ENCODE data around the gene MRPL43. TPM values are rescaled to one million over a fixed set of nuclear protein-coding genes. Genes with fewer than 3 reads are reported as not detected.
A peak's percentile ranks its signal among the peaks of the same experiment; 100 is the strongest.

Gene MRPL43
- total RNA-seq, 1 experiment from 2014 or later = 57.7 TPM

GRCh38 chr10:101003639-101004206, 16.4 kb upstream of the MRPL43 start:
- DNase-seq (ENCODE audit: low read depth) = no peak

- DNase-seq (ENCODE audit: low read depth) = no peak
Observed at GRCh38 chr10:101002456-101002855, 15.2 kb upstream of the MRPL43 start.

- DNase-seq (ENCODE audit: low read depth) = no peak
Observed at GRCh38 chr10:101001659-101002035, 14.3 kb upstream of the MRPL43 start.

- peak; percentile 61 for DNase-seq (ENCODE audit: low read depth)
Observed at GRCh38 chr10:101000915-101001658, 13.8 kb upstream of the MRPL43 start.

GRCh38 chr10:101000127-101000914, 13.0 kb upstream of the MRPL43 start:
- DNase-seq (ENCODE audit: low read depth) = peak; percentile 33

- no peak for DNase-seq (ENCODE audit: low read depth)
Observed at GRCh38 chr10:100999742-101000126, 12.4 kb upstream of the MRPL43 start, which contains the start of gene LZTS2. Gene LZTS2, plus strand, starts transcription at chr10:100999808. Its CDS starts 2,731 bp downstream, at chr10:101002539.

- peak; percentile 71 for DNase-seq (ENCODE audit: low read depth)
Observed at GRCh38 chr10:100998991-100999741, 11.9 kb upstream of the MRPL43 start.

GRCh38 chr10:100998183-100998990, 11.1 kb upstream of the MRPL43 start:
- DNase-seq (ENCODE audit: low read depth) = peak; percentile 77

- peak; percentile 65 for DNase-seq (ENCODE audit: low read depth)
Observed at GRCh38 chr10:100997360-100998182, 10.3 kb upstream of the MRPL43 start.

- peak; percentile 45 for DNase-seq (ENCODE audit: low read depth)
Observed at GRCh38 chr10:100996678-100997359, 9.5 kb upstream of the MRPL43 start.

- DNase-seq (ENCODE audit: low read depth) = no peak
Observed at GRCh38 chr10:100995181-100995580, 7.9 kb upstream of the MRPL43 start.

- no peak for DNase-seq (ENCODE audit: low read depth)
Observed at GRCh38 chr10:100993986-100994708, 6.8 kb upstream of the MRPL43 start.

- no peak for DNase-seq (ENCODE audit: low read depth)
Observed at GRCh38 chr10:100989088-100989487, 1.8 kb upstream of the MRPL43 start.

GRCh38 chr10:100988166-100988565, 869 bp upstream of the MRPL43 start:
- DNase-seq (ENCODE audit: low read depth) = no peak

- DNase-seq (ENCODE audit: low read depth) = no peak
Observed at GRCh38 chr10:100987685-100988049, 370 bp upstream of the MRPL43 start.

GRCh38 chr10:100986623-100986951, 710 bp downstream of the MRPL43 start:
- DNase-seq (ENCODE audit: low read depth) = no peak

- no peak for DNase-seq (ENCODE audit: low read depth)
Observed at GRCh38 chr10:100985336-100985735, 2.0 kb downstream of the MRPL43 start.

GRCh38 chr10:100984672-100985177, 2.6 kb downstream of the MRPL43 start:
- no peak for DNase-seq (ENCODE audit: low read depth)

All from Daoy (cell line).